GM18499 (cell line): Measurements from ENCODE around the gene SUN5.
"Not testable (repeated sequence)": the region's sequence is repeated elsewhere in the genome, so short reads cannot be mapped to it uniquely, and the experiment has no call there.

ENCODE experiments used
- ATAC-seq: cut with Tn5 transposase; IDR thresholded peaks from one replicate; pipeline ENCODE4 v1.9.1; 2021; ENCODE audit warnings: moderate number of reproducible peaks; ENCODE audit not compliant: insufficient read depth, unreplicated experiment

Gene SUN5

GRCh38 chr20:32979201-32979998, 24.8 kb downstream of the SUN5 start:
- no peak for ATAC-seq

- ATAC-seq = no peak
These were observed 26.3 kb downstream of the SUN5 start for GRCh38 chr20:32978009-32978335.

GRCh38 chr20:32977281-32978008, 26.8 kb downstream of the SUN5 start:
- ATAC-seq = no peak

GRCh38 chr20:32976746-32977145, 27.5 kb downstream of the SUN5 start:
- no peak for ATAC-seq

GRCh38 chr20:32975698-32976674, 28.2 kb downstream of the SUN5 start:
- ATAC-seq = no peak

GRCh38 chr20:32975121-32975520, 29.1 kb downstream of the SUN5 start:
- not testable (repeated sequence) for ATAC-seq

GRCh38 chr20:32974204-32975064, 29.8 kb downstream of the SUN5 start:
- not testable (repeated sequence) for ATAC-seq

GRCh38 chr20:32973077-32973717, 31.0 kb downstream of the SUN5 start:
- no peak for ATAC-seq

- no peak for ATAC-seq
These were observed 31.8 kb downstream of the SUN5 start for GRCh38 chr20:32972181-32973076.

- ATAC-seq = no peak
These were observed 32.5 kb downstream of the SUN5 start for GRCh38 chr20:32971703-32972161.

- no peak for ATAC-seq
These were observed 33.3 kb downstream of the SUN5 start for GRCh38 chr20:32970973-32971300.

- no peak for ATAC-seq
These were observed 33.9 kb downstream of the SUN5 start for GRCh38 chr20:32970115-32970972.

- no peak for ATAC-seq
These were observed 34.7 kb downstream of the SUN5 start for GRCh38 chr20:32969356-32970114.

- ATAC-seq = no peak
These were observed 35.6 kb downstream of the SUN5 start for GRCh38 chr20:32968478-32969241.

- ATAC-seq = no peak
These were observed 36.2 kb downstream of the SUN5 start for GRCh38 chr20:32967961-32968457.
